Immature natural killer cell (primary cell): ENCODE data around the gene USP32. TPM values are rescaled to one million over a fixed set of nuclear protein-coding genes. Genes with fewer than 3 reads are reported as not detected.
"Not testable (repeated sequence)": the region's sequence is repeated elsewhere in the genome, so short reads cannot be mapped to it uniquely, and the experiment has no call there.

Experiments used
- DNase-seq, 3 donors: peaks; one replicate each; pipeline ENCODE4 v3.0.0; 2022; ENCODE audit warnings: mixed read lengths in 1 of 3
- H3K27ac Mint-ChIP-seq, 6 donors: one replicate each; pipeline ENCODE4 v1.8.0; 2020; ENCODE audit warnings: mixed read lengths in 6 of 6, mild to moderate bottlenecking in 5 of 6, inconsistent platforms in 4 of 6, moderate library complexity in 3 of 6
- H3K27me3 Mint-ChIP-seq, 3 donors: one replicate each; pipeline ENCODE4 v1.8.0; 2020 to 2021; ENCODE audit warnings: low read depth in 3 of 3, mild to moderate bottlenecking in 3 of 3, mixed read lengths in 3 of 3, moderate library complexity in 3 of 3, inconsistent platforms in 1 of 3
- H3K36me3 Mint-ChIP-seq, 3 donors: one replicate each; pipeline ENCODE4 v1.8.0; 2020; ENCODE audit warnings: mixed read lengths in 3 of 3, inconsistent platforms in 2 of 3, mild to moderate bottlenecking in 2 of 3
- H3K4me1 Mint-ChIP-seq, 2 donors: one replicate each; pipeline ENCODE4 v1.8.0; 2020; ENCODE audit warnings: inconsistent platforms in 2 of 2, mild to moderate bottlenecking in 2 of 2, mixed read lengths in 2 of 2, moderate library complexity in 1 of 2
- H3K4me3 Mint-ChIP-seq, 5 donors: one replicate each; pipeline ENCODE4 v1.8.0; 2020; ENCODE audit warnings: mild to moderate bottlenecking in 5 of 5, mixed read lengths in 5 of 5, inconsistent platforms in 3 of 5, moderate library complexity in 3 of 5
- H3K9me3 Mint-ChIP-seq, 6 donors: one replicate each; pipeline ENCODE4 v1.8.0; 2020; ENCODE audit warnings: mild to moderate bottlenecking in 6 of 6, mixed read lengths in 6 of 6, inconsistent platforms in 4 of 6, moderate library complexity in 3 of 6
- polyA plus RNA-seq, 3 donors: library from polyadenylated mRNA; unstranded; fragments of 300-500 nt; fragmentation: Illumina TruSeq; gene quantifications; one replicate each; pipeline ENCODE4 v1.2.3, GENCODE V29; 2021

USP32 gene
- polyA plus RNA-seq, 3 donors from 2014 or later: 4.5 to 8.1 (median 5.5) TPM

DNA sequence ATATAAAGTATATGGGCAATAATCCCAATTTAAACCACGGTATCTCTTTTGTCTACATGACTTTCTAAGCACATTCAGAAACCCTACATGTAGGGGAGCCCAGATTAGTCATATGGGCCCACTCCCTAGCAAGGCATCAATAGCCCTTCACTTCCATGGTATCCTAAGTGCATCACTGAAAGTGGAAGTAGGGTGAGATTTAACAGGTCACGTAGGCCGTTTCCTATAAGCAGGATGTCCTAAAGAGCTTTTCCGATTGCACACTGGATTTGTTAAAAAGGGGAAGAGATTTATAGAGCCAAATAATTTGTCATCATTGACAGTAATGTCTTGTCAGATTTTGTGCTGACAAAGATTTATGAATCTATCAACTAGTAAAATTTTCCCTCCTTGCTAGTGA, 203.2 kb downstream of the USP32 start:
- no peaks in the 10 kb centered on the region for H3K4me1 Mint-ChIP-seq
- no peaks in the 10 kb centered on the region for H3K9me3 Mint-ChIP-seq
- no peak overlapping the region for H3K27ac Mint-ChIP-seq
- peaks cover 17 to 44% (median 18%) of the 10 kb centered on the region in 3 donors for H3K36me3 Mint-ChIP-seq
- H3K27me3 Mint-ChIP-seq: no peaks in the 10 kb centered on the region
- no peak overlapping the region for H3K4me3 Mint-ChIP-seq
- DNase-seq: no peak

- H3K4me1 Mint-ChIP-seq, H3K9me3 Mint-ChIP-seq, H3K27ac Mint-ChIP-seq, H3K27me3 Mint-ChIP-seq, H3K4me3 Mint-ChIP-seq, DNase-seq: not testable (repeated sequence)
- peaks cover 12 to 42% (median 14%) of the 10 kb centered on the region in 3 donors for H3K36me3 Mint-ChIP-seq
Observed at GRCh38 chr17:60186846-60187745, 204.8 kb downstream of the USP32 start.

DNA sequence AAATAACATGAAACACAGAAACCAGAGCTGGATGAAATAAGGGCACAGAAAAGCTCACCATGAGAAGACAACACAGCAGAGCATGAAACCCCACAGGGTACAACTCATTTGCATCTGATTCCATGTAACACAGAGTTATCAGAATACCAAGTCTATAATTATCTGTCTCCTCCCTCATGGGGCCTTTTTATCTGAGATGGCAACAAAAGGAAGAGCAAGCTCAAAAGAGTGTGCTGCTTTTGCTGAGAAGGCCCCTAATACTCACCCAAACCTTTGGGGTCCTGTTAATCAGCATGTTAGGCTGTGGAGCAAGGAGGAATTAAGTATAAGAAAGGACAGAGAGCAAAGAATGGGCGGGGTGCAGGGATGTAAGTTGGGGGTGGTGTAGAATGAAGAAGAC, 205.6 kb downstream of the USP32 start:
- H3K27ac Mint-ChIP-seq, H3K4me1 Mint-ChIP-seq, H3K4me3 Mint-ChIP-seq, H3K9me3 Mint-ChIP-seq, H3K27me3 Mint-ChIP-seq, DNase-seq: not testable (repeated sequence)
- H3K36me3 Mint-ChIP-seq: peaks cover 15 to 49% (median 16%) of the 10 kb centered on the region in 3 donors

GRCh38 chr17:60180380-60180779, 211.6 kb downstream of the USP32 start:
- not testable (repeated sequence) for H3K27ac Mint-ChIP-seq, H3K27me3 Mint-ChIP-seq, H3K4me1 Mint-ChIP-seq, DNase-seq, H3K9me3 Mint-ChIP-seq, H3K4me3 Mint-ChIP-seq
- peaks cover 14 to 51% (median 24%) of the 10 kb centered on the region in 3 donors for H3K36me3 Mint-ChIP-seq

DNA sequence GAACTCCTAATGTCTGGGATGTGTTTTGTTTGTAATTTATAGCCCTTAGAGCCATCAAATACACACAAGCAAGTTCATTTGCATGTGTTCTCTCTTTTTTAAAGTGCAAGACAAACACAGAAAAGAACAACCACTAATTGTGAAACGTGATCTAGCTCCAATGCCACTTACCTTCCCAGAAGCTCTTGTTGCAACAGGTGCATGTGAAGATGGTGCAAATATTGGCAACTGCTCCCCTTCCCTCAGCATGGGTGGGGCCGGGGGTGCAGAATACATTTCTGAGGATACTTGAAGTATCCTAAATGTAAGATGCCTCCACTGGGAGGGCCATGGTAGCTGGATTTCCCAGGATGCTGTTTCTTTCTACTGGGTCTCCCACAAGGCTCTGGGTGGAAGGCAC, 213.8 kb downstream of the USP32 start:
- DNase-seq, H3K27me3 Mint-ChIP-seq, H3K9me3 Mint-ChIP-seq, H3K27ac Mint-ChIP-seq, H3K4me3 Mint-ChIP-seq, H3K4me1 Mint-ChIP-seq: not testable (repeated sequence)
- peaks cover 14 to 42% (median 19%) of the 10 kb centered on the region in 3 donors for H3K36me3 Mint-ChIP-seq

DNA sequence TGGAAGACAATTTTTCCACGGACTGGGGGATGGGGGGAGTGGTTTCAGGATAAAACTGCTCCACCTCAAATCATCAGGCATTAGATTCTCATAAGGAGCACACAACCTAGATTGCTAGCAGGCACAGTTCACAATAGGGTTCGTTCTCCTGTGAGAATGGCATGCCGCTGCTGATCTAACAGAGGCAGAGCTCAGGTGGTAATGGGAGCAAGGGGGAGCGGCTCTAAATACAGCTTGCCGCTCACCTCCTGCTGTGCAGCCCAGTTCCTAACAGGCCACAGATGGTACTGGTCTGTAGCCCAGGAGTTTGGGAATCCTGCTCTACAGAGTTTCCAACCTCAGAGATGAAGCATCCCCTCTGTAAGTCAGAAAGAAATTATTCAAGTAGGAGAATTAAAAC, 215.2 kb downstream of the USP32 start:
- not testable (repeated sequence) for H3K9me3 Mint-ChIP-seq, H3K27ac Mint-ChIP-seq, H3K4me3 Mint-ChIP-seq, DNase-seq, H3K27me3 Mint-ChIP-seq, H3K4me1 Mint-ChIP-seq
- H3K36me3 Mint-ChIP-seq: peaks cover 14 to 33% (median 19%) of the 10 kb centered on the region in 3 donors

DNA sequence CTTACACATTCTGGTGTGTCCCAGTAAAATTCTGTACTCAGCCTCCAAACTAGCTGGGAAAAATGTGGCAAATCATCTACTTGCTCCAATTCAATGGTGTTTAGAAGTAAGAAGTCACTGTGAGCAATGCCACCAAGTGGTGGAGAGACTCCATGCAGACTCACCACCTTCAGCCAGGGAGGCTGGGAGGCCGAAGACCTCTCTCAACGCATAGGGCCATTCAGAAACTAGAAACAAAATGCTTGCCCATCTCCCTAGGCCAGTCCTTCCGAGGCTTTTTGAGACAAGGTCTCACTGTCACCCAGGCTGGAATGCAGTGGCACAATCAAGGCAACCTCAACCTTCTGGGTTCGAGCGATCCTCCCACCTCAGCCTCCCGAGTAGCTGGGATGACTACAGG, 217.2 kb downstream of the USP32 start:
- not testable (repeated sequence) for H3K27me3 Mint-ChIP-seq, H3K4me1 Mint-ChIP-seq, H3K9me3 Mint-ChIP-seq, H3K4me3 Mint-ChIP-seq, H3K27ac Mint-ChIP-seq, DNase-seq
- peaks cover 0 to 18% (median 13%) of the 10 kb centered on the region in 3 donors for H3K36me3 Mint-ChIP-seq

DNA sequence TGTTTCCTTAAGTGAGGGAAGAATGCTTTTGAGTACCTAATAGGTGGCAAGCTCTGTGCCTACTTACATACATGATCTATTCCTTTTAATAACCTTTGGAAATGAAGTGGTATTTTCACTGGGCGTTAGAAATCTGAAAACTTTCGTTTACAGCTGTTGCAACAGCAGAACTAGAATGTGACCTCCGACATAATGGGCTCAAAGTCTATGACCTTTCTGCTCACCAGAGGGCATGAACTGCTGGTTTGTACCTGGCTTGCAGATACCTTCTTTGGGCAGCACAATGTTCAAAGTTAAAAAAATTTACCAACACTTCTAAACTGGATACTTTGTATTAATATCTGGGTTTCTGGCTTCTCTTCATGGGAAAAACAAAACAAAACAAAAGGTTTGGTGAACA, 217.9 kb downstream of the USP32 start:
- no peak overlapping the region for H3K4me3 Mint-ChIP-seq
- peak overlapping the region in 1 of 6 donors; percentile 4 for H3K27ac Mint-ChIP-seq
- H3K36me3 Mint-ChIP-seq: peaks cover 0 to 15% (median 13%) of the 10 kb centered on the region in 3 donors
- H3K9me3 Mint-ChIP-seq: no peaks in the 10 kb centered on the region
- DNase-seq: no peak
- peaks cover 8 to 10% of the 10 kb centered on the region in 2 donors for H3K4me1 Mint-ChIP-seq
- peaks cover 0 to 2% (median 0%) of the 10 kb centered on the region in 3 donors for H3K27me3 Mint-ChIP-seq

DNA sequence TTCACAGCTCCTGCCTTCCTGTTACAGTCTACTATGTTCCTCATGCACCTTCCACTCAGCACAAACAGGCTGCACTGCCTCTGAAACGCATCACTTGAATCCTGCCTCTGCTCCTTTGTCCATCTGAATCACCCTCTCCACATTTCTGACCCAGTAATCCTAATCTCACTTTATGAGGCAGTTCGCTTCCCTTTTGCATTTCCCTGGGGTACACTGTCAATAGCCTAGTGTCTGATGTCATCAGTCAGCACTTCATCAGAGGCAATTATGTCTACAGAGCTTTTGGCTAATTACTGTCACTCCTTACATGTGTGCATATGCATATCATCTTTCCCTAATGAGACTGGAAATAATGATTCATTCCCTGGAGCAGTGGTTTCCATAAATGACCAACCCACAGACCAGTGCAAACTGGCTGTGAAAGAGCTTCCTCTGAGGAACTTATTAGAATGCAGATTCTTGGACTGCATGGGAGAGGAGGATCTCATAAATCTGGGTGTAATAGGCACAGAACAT, 218.6 kb downstream of the USP32 start:
- peaks cover 8 to 10% of the 10 kb centered on the region in 2 donors for H3K4me1 Mint-ChIP-seq
- peaks cover 0 to 2% (median 0%) of the 10 kb centered on the region in 3 donors for H3K27me3 Mint-ChIP-seq
- no peak for DNase-seq
- H3K36me3 Mint-ChIP-seq: peaks cover 0 to 8% (median 8%) of the 10 kb centered on the region in 3 donors
- H3K9me3 Mint-ChIP-seq: no peaks in the 10 kb centered on the region
- peak overlapping the region in 1 of 6 donors; percentile 3 for H3K27ac Mint-ChIP-seq
- no peak overlapping the region for H3K4me3 Mint-ChIP-seq

GRCh38 chr17:60171753-60172079, 220.2 kb downstream of the USP32 start:
- H3K27ac Mint-ChIP-seq: no peak overlapping the region
- peaks cover 8 to 10% of the 10 kb centered on the region in 2 donors for H3K4me1 Mint-ChIP-seq
- no peaks in the 10 kb centered on the region for H3K9me3 Mint-ChIP-seq
- H3K27me3 Mint-ChIP-seq: peaks cover 0 to 2% (median 2%) of the 10 kb centered on the region in 3 donors
- no peak for DNase-seq
- no peak overlapping the region for H3K4me3 Mint-ChIP-seq
- H3K36me3 Mint-ChIP-seq: peaks cover 0 to 5% (median 4%) of the 10 kb centered on the region in 3 donors

DNA sequence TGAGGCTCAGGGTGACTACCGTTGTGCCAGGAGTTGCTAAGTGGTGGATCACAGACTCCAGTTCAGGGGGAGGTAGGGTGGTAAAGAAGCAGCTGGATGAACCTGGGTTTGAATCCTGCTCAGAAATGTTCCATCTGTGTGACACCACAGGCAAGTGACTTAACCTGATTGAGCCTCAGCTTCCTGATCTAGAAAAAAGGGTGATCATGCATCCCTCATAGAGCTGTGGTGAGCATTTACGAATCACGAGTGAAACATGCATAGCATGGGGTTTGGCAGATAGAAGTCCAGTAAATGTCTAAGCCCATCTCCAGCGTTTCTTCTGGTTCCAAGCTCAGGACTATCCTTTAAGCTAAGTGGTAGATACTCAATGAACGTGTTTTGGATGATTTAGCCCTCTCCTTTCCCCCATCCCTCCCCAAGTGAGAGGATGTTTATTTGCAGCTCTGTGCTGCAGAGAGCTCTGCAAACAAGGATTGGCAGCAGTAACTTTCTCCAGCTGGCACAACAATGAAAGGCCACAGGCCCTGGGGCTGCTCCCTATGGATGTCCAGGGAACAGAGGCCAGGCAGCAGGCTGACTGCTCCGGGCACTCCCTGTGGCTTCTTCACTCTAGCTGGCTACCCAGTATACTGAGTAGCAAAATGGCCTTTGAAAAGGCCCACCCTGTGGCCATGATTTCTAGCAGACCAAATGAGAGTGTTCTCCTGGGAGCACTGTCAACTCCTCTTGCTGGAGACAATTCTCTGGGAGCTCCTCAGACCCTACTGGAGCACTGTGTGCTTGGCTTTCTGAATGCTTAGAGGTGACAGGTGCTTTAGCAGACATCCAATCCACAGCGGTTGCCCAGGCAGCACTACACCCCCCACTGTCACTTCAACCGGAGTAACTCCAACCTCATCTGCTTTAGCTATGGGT, 220.8 kb downstream of the USP32 start:
- H3K4me1 Mint-ChIP-seq: peaks cover 8 to 10% of the 10 kb centered on the region in 2 donors
- peak overlapping the region in 2 of 6 donors; percentile 33 to 51 for H3K27ac Mint-ChIP-seq
- H3K9me3 Mint-ChIP-seq: no peaks in the 10 kb centered on the region
- no peak overlapping the region for H3K4me3 Mint-ChIP-seq
- DNase-seq: no peak
- peaks cover 0 to 2% (median 2%) of the 10 kb centered on the region in 3 donors for H3K27me3 Mint-ChIP-seq
- peaks cover 0 to 4% (median 0%) of the 10 kb centered on the region in 3 donors for H3K36me3 Mint-ChIP-seq

DNA sequence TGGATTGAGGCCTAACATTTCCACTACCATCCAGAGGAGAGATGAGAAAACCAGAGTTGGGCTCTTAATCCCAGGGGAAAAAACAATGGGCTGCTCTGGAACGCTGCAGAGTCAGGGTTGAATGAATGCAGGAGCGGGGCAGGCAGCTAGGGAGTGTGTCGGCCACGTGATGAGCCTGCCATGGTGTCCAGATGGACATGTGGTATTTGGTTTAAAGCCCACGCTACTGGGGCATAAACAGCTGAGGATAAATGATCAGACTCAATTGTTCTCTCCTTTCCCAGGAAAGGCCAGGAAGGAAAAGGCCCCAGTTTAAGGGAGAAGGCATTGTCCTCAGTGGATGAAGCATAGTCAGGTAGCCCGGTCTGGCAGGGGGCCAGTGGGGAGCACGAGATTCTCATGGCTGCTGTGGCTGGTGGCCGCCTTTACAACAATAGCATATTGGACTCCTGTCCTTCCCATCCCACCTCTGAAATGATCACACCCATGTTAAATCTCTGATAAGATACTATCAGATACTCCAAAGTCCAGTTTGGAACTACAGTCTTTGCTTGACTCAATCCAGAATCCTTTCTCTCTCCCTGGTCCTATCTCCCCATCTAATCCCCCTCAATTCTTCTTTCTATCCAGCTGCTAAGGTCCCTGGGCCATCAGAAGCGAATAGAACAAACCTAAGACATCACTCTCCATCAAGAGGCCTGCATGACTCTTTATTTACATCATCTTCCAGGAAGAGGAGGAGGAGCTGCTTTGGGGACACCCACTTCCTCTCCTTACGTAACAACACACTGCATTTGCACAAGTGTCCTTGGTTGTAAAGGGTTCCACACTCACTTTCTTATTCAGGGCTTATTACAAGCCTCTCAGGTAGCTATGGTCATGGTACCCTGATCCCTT, 221.8 kb downstream of the USP32 start:
- H3K27ac Mint-ChIP-seq: peak overlapping the region in 4 of 6 donors; percentile 12 to 51 (median 31)
- no peak for DNase-seq
- H3K36me3 Mint-ChIP-seq: peaks cover 0 to 4% (median 0%) of the 10 kb centered on the region in 3 donors
- H3K9me3 Mint-ChIP-seq: no peaks in the 10 kb centered on the region
- H3K4me3 Mint-ChIP-seq: no peak overlapping the region
- peaks cover 10% of the 10 kb centered on the region in 2 donors for H3K4me1 Mint-ChIP-seq
- H3K27me3 Mint-ChIP-seq: peaks cover 0 to 4% (median 2%) of the 10 kb centered on the region in 3 donors

DNA sequence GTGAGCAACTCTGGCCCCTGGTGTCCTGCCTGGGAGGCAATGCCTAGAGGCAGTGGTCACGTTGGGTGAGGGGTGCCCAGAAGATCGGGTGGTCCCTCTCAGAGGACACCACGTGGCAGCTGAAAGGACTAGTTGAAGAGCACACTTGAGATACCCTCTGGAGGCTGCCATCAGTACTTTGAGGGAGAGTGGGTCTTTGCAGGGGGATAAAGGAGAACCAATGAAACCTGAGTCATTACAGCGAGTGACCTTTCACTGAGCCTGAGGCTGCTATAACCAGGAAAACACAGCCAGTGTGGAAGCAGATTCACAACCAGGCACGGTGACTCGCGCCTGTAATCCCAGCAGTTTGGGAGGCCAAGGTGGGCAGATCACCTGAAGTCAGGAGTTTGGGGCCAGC, 223.3 kb downstream of the USP32 start:
- H3K36me3 Mint-ChIP-seq: peaks cover 0 to 4% (median 0%) of the 10 kb centered on the region in 3 donors
- peaks cover 2 to 4% (median 2%) of the 10 kb centered on the region in 3 donors for H3K27me3 Mint-ChIP-seq
- no peak overlapping the region for H3K4me3 Mint-ChIP-seq
- no peaks in the 10 kb centered on the region for H3K9me3 Mint-ChIP-seq
- no peak for DNase-seq
- H3K4me1 Mint-ChIP-seq: peaks cover 10% of the 10 kb centered on the region in 2 donors
- H3K27ac Mint-ChIP-seq: no peak overlapping the region
